ENCODE results near the gene MTCH1.

The MTCH1 gene

DNA sequence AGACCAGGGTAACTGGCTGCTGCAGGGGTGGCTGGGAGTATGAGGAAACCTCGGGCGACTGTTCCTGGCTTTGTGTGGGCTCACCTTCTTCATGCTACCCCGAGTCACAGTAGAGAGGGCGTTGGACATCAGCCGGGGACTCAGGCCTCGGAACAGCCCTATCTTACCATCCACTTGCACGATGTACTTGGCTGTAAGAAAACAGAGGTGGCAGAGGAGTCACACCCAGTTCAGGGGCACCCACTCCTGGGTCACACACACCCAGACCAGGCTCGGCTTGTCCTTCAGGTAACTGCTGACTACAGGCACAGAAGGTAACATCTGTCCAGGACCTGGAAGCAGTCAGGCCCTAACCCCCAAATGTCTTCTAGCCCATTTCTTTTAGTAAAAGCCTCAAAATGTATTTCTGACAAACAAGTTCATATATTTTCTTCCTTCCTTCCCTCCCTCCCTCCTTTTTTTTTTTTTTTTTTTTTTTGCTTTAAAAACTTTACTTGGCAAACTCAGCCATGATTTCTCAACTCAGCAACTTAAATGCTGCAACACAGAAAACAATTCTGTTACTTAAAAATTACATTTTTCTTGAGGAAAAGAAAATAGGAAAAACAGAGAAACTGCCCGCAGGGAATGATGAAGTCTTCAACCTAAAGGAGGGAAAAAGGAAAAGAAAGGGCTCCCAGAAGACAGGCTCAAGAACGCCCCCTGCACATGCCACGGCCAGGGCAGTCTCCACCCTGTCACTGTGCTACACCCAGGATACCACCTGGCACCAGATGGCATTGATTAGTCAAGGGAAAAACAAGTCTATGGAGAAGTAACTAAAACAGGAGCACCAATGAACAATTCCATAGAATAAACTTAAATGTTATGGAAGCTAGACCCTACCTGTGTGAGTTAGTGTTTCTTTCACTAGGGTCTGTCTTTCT lies 7.3 kb downstream of the MTCH1 start:
- Histone ChIP-seq H3K27me3 (no peaks in the 10 kb centered on the region), H3K4me1 (peaks cover 39 to 87% (median 67%) of the 10 kb centered on the region in 10 experiments), H3K9ac (peak overlapping the region in 2 of 11 experiments; percentile 2 to 20; a peak in 1 of 22 replicates), H3K4me3 (no peak overlapping the region), H3K36me3 (peaks cover 72 to 99% (median 91%) of the 10 kb centered on the region in 11 experiments), H3K4me2 (no peak overlapping the region), H3K27ac (0 out of 22 replicates have a peak overlapping the region, but pooled peaks of 1 of the 11 experiments have one; percentile 22), H4K20me1 (peaks cover 87 to 100% (median 100%) of the 10 kb centered on the region in 11 experiments), H3K9me3 (replicated peaks in 1 of 11) (no peaks in the 10 kb centered on the region)
- TF ChIP-seq Cebpa-rat (IDR thresholded peaks at IDR 0.05): no peak

DNA sequence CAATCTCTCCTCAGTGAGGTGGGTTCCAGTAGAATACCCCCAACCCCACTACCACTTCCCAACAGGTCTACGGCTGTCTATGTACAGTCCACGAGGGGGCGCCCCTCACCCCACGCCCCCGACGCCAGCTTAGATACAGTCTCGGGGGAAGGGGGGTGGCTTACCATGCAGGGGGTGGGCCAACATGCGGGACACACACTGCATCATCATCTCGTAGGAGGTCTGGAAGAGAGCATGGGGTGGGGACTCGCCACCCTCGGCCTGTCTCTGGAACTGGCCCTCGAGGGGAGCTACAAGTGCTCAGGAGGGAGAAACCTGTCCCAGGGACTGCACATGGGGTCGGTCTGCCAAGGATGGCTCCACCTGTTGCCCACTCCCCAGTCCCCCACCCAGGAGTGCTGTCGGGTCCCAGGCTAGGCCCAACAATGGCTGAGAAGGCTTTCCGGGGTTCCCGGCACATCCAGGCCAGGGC lies 8.5 kb downstream of the MTCH1 start:
- Histone ChIP-seq H3K9ac (no peak overlapping the region), H4K20me1 (peaks cover 84 to 100% (median 99%) of the 10 kb centered on the region in 11 experiments), H3K36me3 (peaks cover 83 to 100% (median 99%) of the 10 kb centered on the region in 11 experiments), H3K4me3 (no peak overlapping the region), H3K4me2 (no peak overlapping the region), H3K27ac (0 out of 22 replicates have a peak overlapping the region, but pooled peaks of 1 of the 11 experiments have one; percentile 22), H3K9me3 (replicated peaks in 1 of 11) (no peaks in the 10 kb centered on the region), H3K27me3 (no peaks in the 10 kb centered on the region), H3K4me1 (peaks cover 27 to 87% (median 66%) of the 10 kb centered on the region in 10 experiments)
- no peak for TF ChIP-seq Cebpa-rat (IDR thresholded peaks at IDR 0.05)

- Histone ChIP-seq H3K9ac (peak overlapping the region in 3 of 11 experiments; percentile 10 to 19 (median 17); a peak in 2 of 22 replicates), H3K27me3 (no peaks in the 10 kb centered on the region), H3K36me3 (peaks cover 87 to 100% (median 99%) of the 10 kb centered on the region in 11 experiments), H3K9me3 (replicated peaks in 1 of 11) (no peaks in the 10 kb centered on the region), H3K4me1 (peaks cover 24 to 87% (median 69%) of the 10 kb centered on the region in 10 experiments), H3K4me2 (no peak overlapping the region), H3K27ac (no peak overlapping the region), H3K4me3 (no peak overlapping the region), H4K20me1 (peaks cover 82 to 100% (median 99%) of the 10 kb centered on the region in 11 experiments)
- no peak for TF ChIP-seq Cebpa-rat (IDR thresholded peaks at IDR 0.05)
Observed at GRCh38 chr6:36976931-36977330, 9.1 kb downstream of the MTCH1 start.

GRCh38 chr6:36976509-36976908 lies 9.5 kb downstream of the MTCH1 start:
- no peak overlapping the region; a peak in 1 of 22 replicates for H3K4me2 ChIP-seq

DNA sequence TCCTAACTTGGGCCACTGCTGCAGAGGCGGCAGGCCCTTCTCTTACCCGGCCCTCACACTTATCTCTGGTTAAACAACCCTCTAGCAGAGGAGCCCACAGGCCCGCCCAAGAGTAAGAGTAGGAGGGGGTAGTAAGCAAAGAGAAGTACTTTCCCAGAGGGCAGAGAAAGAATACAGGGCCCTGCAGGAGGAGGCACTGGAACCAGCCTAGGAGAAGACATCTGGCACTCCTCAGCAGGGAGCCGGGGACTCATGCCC lies 10.1 kb downstream of the MTCH1 start:
- no peaks in the 10 kb centered on the region for H3K27me3 ChIP-seq
- TF ChIP-seq Cebpa-rat (IDR thresholded peaks at IDR 0.05): no peak
- peaks cover 87 to 100% (median 99%) of the 10 kb centered on the region in 11 experiments for H3K36me3 ChIP-seq
- peak overlapping the region in 6 of 11 experiments; percentile 5 to 19 (median 12); a peak in 6 of 22 replicates for H3K9ac ChIP-seq
- no peak overlapping the region; a peak in 1 of 22 replicates for H3K27ac ChIP-seq
- H3K9me3 ChIP-seq (replicated peaks in 1 of 11): no peaks in the 10 kb centered on the region
- peak overlapping the region in 2 of 11 experiments; percentile 9 to 48; a peak in 4 of 22 replicates for H3K4me2 ChIP-seq
- peaks cover 14 to 87% (median 64%) of the 10 kb centered on the region in 10 experiments for H3K4me1 ChIP-seq
- H3K4me3 ChIP-seq: no peak overlapping the region
- H4K20me1 ChIP-seq: peaks cover 79 to 100% (median 99%) of the 10 kb centered on the region in 11 experiments

More at GRCh38 chr6:36976509-36976908, 9.5 kb downstream of the MTCH1 start:
- Histone ChIP-seq H3K9ac (peak overlapping the region in 4 of 11 experiments; percentile 8 to 19 (median 14); a peak in 4 of 22 replicates), H3K36me3 (peaks cover 87 to 100% (median 99%) of the 10 kb centered on the region in 11 experiments), H3K27me3 (no peaks in the 10 kb centered on the region), H3K9me3 (replicated peaks in 1 of 11) (no peaks in the 10 kb centered on the region), H3K27ac (no peak overlapping the region), H3K4me3 (no peak overlapping the region), H3K4me1 (peaks cover 20 to 87% (median 69%) of the 10 kb centered on the region in 10 experiments), H4K20me1 (peaks cover 79 to 100% (median 99%) of the 10 kb centered on the region in 11 experiments)
- no peak for TF ChIP-seq Cebpa-rat (IDR thresholded peaks at IDR 0.05)

DNA sequence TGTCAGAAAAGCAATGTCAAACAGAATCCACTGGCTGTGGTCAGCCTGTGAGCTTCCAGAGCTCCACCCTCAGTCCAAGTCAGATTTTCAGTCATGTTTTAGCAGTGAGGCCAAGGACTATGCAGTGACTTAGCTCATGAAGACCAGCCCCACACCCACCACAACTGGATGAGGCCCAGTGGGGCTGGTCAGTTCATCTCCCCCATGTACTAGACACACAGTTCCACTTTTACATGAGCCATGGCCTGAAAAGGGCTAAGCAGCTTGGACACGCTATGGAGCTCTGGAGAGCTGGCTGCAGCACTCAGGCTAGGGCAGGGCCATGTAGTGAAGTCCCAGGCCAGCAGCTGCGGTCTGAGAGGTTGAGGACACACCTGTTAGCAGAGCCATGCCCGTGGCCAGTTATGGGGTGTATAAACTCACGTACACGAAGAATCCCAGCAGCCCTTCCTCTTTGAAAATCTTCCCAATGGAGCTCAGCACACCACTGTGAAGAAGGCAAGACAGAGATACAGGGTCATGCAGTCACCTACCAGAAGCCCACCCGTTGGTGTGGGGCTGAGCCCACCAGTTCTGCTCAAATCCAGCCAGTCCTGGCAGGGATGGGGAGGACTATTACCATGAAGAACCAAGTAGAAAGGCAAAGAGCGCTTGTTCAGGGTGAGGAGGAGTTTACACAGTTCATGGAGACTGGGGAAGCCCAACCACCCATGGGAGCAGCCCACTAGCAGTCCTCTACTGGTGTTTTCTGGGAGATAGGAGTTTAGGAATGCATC lies 10.6 kb downstream of the MTCH1 start:
- H3K27me3 ChIP-seq: no peaks in the 10 kb centered on the region
- TF ChIP-seq Cebpa-rat (IDR thresholded peaks at IDR 0.05): no peak
- peaks cover 9 to 81% (median 59%) of the 10 kb centered on the region in 10 experiments; a peak in 19 of 20 replicates for H3K4me1 ChIP-seq
- H3K4me2 ChIP-seq: peak overlapping the region in 6 of 11 experiments; percentile 9 to 48 (median 29); a peak in 10 of 22 replicates
- no peak overlapping the region for H3K27ac ChIP-seq
- H4K20me1 ChIP-seq: peaks cover 75 to 100% (median 99%) of the 10 kb centered on the region in 11 experiments
- peaks cover 87 to 100% (median 99%) of the 10 kb centered on the region in 11 experiments for H3K36me3 ChIP-seq
- no peak overlapping the region for H3K4me3 ChIP-seq
- no peaks in the 10 kb centered on the region for H3K9me3 ChIP-seq (replicated peaks in 1 of 11)
- H3K9ac ChIP-seq: peak overlapping the region in 5 of 11 experiments; percentile 5 to 30 (median 18); a peak in 5 of 22 replicates

GRCh38 chr6:36973647-36974046 lies 12.3 kb downstream of the MTCH1 start:
- Histone ChIP-seq H3K27me3 (no peaks in the 10 kb centered on the region), H4K20me1 (peaks cover 59 to 100% (median 93%) of the 10 kb centered on the region in 11 experiments), H3K9me3 (replicated peaks in 1 of 11) (no peaks in the 10 kb centered on the region), H3K9ac (no peak overlapping the region), H3K4me3 (no peak overlapping the region), H3K27ac (no peak overlapping the region), H3K36me3 (peaks cover 100% of the 10 kb centered on the region in 11 experiments), H3K4me2 (peak overlapping the region in 1 of 11 experiments; percentile 48; a peak in 2 of 22 replicates), H3K4me1 (peaks cover 0 to 66% (median 47%) of the 10 kb centered on the region in 10 experiments; a peak in 15 of 20 replicates)
- no peak for TF ChIP-seq Cebpa-rat (IDR thresholded peaks at IDR 0.05)

DNA sequence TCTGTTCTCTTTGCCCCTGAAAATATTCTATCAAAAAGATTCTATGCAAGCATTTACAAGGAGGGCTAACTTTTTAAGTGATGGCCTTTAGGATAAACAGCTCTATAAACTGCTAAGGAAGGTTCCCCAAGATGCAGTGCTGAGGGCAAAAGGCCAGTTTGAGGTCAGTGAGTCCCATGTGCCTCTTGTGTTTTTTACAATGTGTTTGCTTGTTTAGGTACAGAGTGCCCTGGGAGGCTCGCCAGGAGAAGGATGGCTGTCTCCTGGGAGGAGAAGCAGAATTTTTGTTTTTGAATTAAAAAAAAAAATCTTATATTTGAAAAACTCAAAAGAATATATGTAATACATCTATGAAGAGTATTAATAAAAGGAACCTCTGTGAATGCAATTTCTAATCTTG lies 12.8 kb downstream of the MTCH1 start:
- peak overlapping the region in 2 of 11 experiments; percentile 9 to 56; a peak in 1 of 22 replicates for H3K9ac ChIP-seq

More for the DNA sequence above, 12.8 kb downstream of the MTCH1 start:
- Histone ChIP-seq H4K20me1 (peaks cover 54 to 100% (median 93%) of the 10 kb centered on the region in 11 experiments; a peak in 21 of 22 replicates), H3K36me3 (peaks cover 100% of the 10 kb centered on the region in 11 experiments), H3K4me3 (no peak overlapping the region), H3K9me3 (replicated peaks in 1 of 11) (no peaks in the 10 kb centered on the region), H3K4me2 (peak overlapping the region in 5 of 11 experiments; percentile 6 to 62 (median 38); a peak in 7 of 22 replicates), H3K27me3 (no peaks in the 10 kb centered on the region), H3K27ac (no peak overlapping the region), H3K4me1 (peaks cover 0 to 62% (median 47%) of the 10 kb centered on the region in 10 experiments; a peak in 15 of 20 replicates)
- no peak for TF ChIP-seq Cebpa-rat (IDR thresholded peaks at IDR 0.05)

Measured in BLaER1 treated with 17β-estradiol and CSF1 and Interleukin-3, amounts not matched to agents 10 nM and 100 nM (cell line).